Left lung (tissue), 8 donors: Measurements from ENCODE around the gene HEXA. TPM values are rescaled to one million over a fixed set of nuclear protein-coding genes. Genes with fewer than 3 reads are reported as not detected.

Source experiments
- polyA plus RNA-seq, 6 donors: library from polyadenylated mRNA; unstranded; fragments of 120-200 nt; gene quantifications; one replicate each; pipeline ENCODE4 v1.2.1, GENCODE V29; 2013; ENCODE audit not compliant: insufficient read length in 6 of 6
- total RNA-seq, 2 donors: library from RNA; stranded (reverse); fragmentation: NEBNext Ultra II Directional; extraction: Animal tissue kit (Norgen Biotek cat#: 25700); gene quantifications; one replicate each; pipeline ENCODE4 v1.2.1, GENCODE V29; 2021
- donor health status: DM: no; HTN: yes; CAD: no.
- donor health status: DM: no; HTN: no; CAD: no.

HEXA gene
- total and polyA plus RNA-seq, 8 donors = 74.0 to 193 (median 90.3) TPM

Other genes with a start within 250 kb of the HEXA start
- 10 to 100 TPM; 20.7 to 36.1 TPM for gene GRAMD2A, start 178.2 kb downstream of the HEXA start, total RNA-seq
- 1 to 10 TPM; 6.2 to 9.3 (median 8.8) TPM for gene GRAMD2A, start 178.2 kb downstream of the HEXA start, polyA plus RNA-seq
- gene PKM, start 144.8 kb downstream of the HEXA start, total RNA-seq = 100 to 1,000 TPM; 596 to 991 TPM
- gene PKM, start 144.8 kb downstream of the HEXA start, polyA plus RNA-seq = 100 to 1,000 TPM; 538 to 705 (median 563) TPM
- gene PARP6, start 103.5 kb downstream of the HEXA start, total RNA-seq = 10 to 100 TPM; 60.5 to 64.5 TPM
- 100 to 1,000 TPM in 5 of 6 donors, 10 to 100 TPM in 1; 97.7 to 147 (median 134) TPM for gene PARP6, start 103.5 kb downstream of the HEXA start, polyA plus RNA-seq
- 1 to 10 TPM; 1.3 to 2.2 TPM for gene CELF6, start 55.9 kb downstream of the HEXA start, total RNA-seq
- gene CELF6, start 55.9 kb downstream of the HEXA start, polyA plus RNA-seq = 1 to 10 TPM; 1.8 to 4.7 (median 3.4) TPM
- gene TMEM202, start 22.3 kb upstream of the HEXA start, total RNA-seq = not detected
- under 1 TPM in 1 of 6 donors, not detected in 5; 0.38 TPM for gene TMEM202, start 22.3 kb upstream of the HEXA start, polyA plus RNA-seq
- gene ARIH1, start 98.3 kb upstream of the HEXA start, total RNA-seq = 100 to 1,000 TPM; 136 to 163 TPM
- 100 to 1,000 TPM; 189 to 225 (median 198) TPM for gene ARIH1, start 98.3 kb upstream of the HEXA start, polyA plus RNA-seq